GM19035 (cell line): Measurements from ENCODE around the gene FGB.

Experiments used
- ATAC-seq: cut with Tn5 transposase; IDR thresholded peaks from one replicate; pipeline ENCODE4 v1.9.1; 2021; ENCODE audit not compliant: unreplicated experiment

Gene FGB

GRCh38 chr4:154617820-154618317 lies 55.1 kb downstream of the FGB start:
- ATAC-seq: no peak

- ATAC-seq: peak; percentile 68
Observed at GRCh38 chr4:154618708-154619315, 56.0 kb downstream of the FGB start.

DNA sequence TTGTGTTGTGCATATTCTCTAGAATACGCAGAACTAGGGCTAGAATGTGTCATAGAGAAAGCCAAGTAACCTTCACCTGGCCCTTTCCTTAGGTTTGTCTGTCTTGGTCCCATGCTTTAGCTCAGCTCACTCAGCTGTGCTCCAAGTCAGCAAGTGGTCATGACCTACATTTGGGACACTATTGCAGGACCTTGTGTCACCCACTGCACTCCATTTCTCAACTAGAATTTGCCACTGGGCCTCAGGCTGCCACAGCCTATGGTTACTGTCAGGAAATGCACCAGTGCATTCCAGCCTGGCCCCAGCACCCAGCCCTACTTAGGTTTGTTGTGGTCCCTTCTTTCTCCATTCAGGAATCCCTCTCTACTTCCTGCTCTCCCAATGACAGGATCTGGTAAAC lies 57.3 kb downstream of the FGB start:
- no peak for ATAC-seq
